Liver (tissue), 2 donors: ENCODE results near the gene PMM1.

Experiments
- CTCF ChIP-seq: fragments of 150-350 bp; IDR thresholded peaks from 2 replicates; pipeline ENCODE4 v1.5.1; 2017; ENCODE audit warnings: improper control_type of control experiment, low read depth, low read length; ENCODE audit not compliant: missing input control
- REST ChIP-seq: IDR thresholded peaks from 2 replicates; pipeline ENCODE4 v1.6.1; 2016; ENCODE audit warnings: antibody characterized with exemption, mild to moderate bottlenecking
- ZBTB33 ChIP-seq: IDR thresholded peaks from 2 replicates; pipeline ENCODE4 v1.6.1; 2016; ENCODE audit warnings: antibody characterized with exemption
- donor health status: healthy.

GRCh38 chr22:41619979-41620588, 30.4 kb upstream of the PMM1 start:
- TF ChIP-seq REST: no peak
- no peak for TF ChIP-seq CTCF
- TF ChIP-seq ZBTB33: no peak
